Activated CD4-positive, alpha-beta T cell treated with anti-CD3 and anti-CD28 coated beads, Interleukin-2, amount 50 U/mL, for 4 hours (primary cell): ENCODE data around the gene FHAD1.
"Not testable (repeated sequence)": the region's sequence is repeated elsewhere in the genome, so short reads cannot be mapped to it uniquely, and the experiment has no call there.

ENCODE experiments used
- DNase-seq, 2 experiments: peaks; one replicate each; pipeline ENCODE4 v3.0.0-alpha.2; 2020

FHAD1 gene

GRCh38 chr1:15425521-15425920 is 178.5 kb downstream of the FHAD1 start:
- DNase-seq = no peak

DNA sequence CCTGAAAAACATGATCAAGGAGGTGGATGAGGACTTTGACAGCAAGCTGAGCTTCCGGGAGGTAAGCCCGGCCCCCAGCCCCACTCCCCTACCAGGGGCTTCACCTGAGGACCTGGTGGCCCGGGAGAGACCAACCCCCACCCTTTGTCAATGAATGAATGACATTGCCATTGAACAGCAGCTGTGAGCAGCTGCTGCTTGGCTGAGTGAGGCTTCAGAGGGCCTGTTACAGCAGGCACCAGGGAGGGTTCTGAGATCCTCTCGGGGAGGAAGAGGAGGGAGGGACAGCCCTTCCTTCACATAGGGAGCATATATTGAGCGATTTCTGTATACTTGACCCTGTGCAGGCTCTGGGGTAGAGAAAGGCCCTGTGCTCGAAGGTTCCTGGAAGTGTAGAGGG is 178.9 kb downstream of the FHAD1 start:
- no peak for DNase-seq

- no peak for DNase-seq
Observed at GRCh38 chr1:15426492-15427279, 179.7 kb downstream of the FHAD1 start.

DNA sequence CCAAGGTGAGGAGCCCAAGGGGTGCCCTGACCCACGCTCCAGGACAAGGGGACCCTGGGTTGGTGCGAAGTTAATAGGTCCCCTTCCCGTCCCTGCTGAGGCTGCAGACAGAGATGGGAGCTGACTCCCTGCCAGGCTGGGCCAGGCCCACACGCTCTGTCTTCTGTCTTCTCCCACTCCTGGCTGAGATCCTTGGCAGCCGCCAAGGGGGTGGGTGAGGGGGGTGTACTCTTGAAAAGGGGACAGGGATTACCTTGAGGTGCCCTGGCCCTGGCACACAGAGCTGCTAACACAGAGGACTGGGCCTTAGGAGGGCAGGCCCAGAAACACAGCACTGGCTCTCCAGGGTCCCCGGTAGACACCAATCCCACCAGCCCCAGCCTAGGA is 180.2 kb downstream of the FHAD1 start:
- DNase-seq = no peak

DNA sequence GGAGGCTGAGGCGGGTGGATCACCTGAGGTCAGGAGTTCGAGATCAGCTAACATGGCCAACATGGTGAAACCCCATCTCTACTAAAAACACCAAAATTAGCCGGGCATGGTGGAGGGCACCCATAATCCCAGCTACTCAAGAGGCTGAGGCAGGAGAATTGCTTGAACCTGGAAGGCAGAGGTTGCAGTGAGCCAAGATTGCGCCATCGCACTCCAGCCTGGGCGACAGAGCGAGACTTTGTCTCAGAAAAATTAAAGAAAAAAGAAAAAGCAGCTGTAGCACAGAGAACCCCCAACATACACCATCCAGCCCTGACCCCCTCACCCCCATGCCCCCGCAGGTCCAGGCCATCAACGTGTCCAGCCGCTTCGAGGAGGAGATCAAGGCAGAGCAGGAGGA is 181.2 kb downstream of the FHAD1 start:
- not testable (repeated sequence) for DNase-seq

DNA sequence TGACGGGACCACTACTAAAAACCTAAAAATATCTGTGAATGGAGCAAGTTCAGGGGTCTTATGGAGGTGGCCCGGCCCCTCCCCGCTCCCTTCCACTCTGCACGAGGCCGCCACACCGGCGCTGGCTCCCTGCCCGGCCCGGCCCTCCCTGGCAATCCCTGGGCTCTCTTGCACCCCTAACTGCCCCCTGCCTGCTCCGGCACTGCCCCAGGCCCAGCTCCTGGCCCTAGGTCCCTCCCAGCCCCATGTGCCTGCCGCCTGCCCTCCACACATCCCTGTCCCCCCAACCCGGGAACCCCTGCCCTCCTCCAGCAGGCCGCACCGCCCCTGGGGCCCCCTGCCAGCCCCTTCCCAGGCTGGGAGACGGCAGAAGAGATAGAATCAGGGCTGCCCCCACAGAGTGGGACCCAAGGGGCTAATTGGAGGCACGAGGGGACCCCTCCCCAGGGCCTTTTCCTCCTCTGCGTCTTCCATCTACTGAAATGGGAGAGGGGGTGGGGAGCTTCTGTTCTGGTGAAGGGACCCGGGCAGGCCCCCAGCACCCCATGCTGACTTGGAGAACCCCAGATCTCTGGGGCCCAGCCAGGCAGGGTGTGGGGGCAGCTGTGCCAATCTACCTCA is 181.9 kb downstream of the FHAD1 start:
- DNase-seq = no peak

- no peak for DNase-seq
Observed at GRCh38 chr1:15429701-15430149, 182.7 kb downstream of the FHAD1 start.

- peak; percentile 70 to 78 for DNase-seq
Observed at GRCh38 chr1:15430787-15431570, 184.0 kb downstream of the FHAD1 start.

DNA sequence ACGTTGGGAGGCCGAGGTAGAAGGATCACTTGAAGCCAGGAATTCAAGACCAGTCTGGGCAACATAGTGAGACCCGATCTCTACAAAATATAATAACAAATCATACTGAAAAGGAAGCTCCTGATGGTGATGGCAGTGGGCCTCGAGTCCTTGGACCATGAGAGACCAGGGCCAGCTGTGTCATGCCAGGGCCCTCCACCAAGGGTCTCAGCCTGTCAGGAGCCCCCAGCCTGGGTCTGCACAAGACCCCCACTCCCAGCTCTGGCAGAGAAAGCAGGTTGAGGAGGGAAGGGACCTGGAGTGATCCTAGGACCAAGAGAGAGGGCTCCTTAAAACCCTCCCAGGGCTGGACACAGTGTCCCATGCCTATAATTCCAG is 184.5 kb downstream of the FHAD1 start:
- no peak for DNase-seq

GRCh38 chr1:15432324-15432723 is 185.3 kb downstream of the FHAD1 start:
- no peak for DNase-seq

DNA sequence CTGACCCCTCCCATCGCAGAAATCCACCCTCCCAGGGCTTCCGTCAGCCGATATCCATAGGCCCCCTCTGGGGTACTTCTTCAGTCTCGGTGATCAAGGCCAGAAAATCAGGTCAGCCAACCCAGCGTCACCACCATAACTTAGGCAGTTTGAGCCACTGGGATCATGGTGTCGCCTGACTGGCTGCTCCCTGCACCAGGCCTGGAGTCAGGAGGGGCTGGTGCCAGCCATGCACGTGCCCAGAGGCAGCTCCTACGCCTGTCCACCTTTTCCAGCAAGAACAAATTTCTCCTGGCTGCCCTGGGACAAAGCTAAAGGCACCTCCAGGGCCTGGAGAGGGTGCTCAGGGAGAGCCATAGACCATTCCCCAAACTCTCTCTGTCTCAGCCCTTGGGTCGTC is 186.4 kb downstream of the FHAD1 start:
- no peak for DNase-seq

DNA sequence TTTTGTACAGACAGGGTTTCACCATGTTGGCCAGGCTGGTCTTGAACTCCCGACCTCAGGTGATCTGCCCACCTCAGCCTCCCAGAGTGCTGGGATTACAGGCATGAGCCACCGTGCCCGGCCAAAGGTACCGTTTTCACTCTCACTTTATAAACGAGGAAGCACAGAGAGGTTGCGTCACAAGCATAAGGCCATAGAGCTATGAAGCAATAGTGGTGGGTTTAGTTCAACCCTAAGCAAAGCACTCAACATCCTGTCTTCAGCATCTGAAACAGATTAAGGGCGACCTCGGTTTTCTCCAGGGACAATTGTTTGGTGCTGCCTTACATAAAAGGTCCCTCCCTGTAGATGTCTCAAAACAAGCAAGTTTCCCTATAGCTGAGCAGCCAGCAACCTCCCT is 187.7 kb downstream of the FHAD1 start:
- DNase-seq = not testable (repeated sequence)

- DNase-seq = no peak
Observed at GRCh38 chr1:15435239-15436077, 188.4 kb downstream of the FHAD1 start.

DNA sequence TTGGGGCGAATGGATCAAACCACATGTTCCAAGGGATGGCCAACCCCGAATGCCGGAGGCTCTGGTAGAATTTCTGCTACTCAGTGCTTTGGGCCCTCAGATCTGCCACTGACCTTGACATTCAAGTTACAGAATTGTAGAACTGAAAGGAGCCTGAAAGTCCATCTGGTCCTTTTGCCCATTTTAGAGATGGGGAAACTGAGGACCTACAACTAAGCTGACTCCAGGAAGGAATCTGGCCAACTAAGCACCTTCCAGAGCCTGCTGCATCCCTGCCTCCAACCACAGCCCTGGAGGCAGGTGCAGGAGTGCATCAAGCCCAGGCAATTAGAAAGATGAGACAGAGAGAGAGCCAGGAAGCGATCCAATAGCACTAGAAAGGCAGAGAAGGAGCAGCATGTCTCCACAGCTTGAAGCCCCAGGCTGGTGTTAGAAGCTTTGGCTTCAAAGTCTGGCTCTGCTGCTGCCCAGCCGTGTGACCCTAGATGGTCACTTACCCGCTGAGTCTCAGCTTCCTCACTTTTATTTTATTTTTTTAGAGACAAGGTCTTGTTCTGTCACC is 189.9 kb downstream of the FHAD1 start:
- no peak for DNase-seq

DNA sequence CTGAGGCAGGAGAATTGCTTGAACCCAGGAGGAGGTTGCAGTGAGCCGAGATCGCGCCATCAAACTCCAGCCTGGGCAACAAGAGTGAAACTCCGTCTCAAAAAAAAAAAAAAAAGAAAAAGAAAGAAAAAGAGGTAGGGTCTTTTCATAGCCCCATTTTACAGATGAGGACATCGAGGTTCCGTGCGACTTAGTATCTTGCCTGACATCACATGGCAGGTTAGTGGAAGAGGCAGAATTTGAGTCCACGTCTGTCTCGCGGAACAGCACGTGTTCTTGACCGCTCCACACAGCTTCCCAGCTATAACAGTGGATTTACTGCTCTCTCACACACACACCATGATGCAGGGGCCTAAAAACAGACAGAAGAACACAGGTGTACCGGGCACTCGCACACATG is 192.3 kb downstream of the FHAD1 start:
- DNase-seq = no peak

GRCh38 chr1:15440357-15440756 is 193.3 kb downstream of the FHAD1 start:
- DNase-seq = no peak

DNA sequence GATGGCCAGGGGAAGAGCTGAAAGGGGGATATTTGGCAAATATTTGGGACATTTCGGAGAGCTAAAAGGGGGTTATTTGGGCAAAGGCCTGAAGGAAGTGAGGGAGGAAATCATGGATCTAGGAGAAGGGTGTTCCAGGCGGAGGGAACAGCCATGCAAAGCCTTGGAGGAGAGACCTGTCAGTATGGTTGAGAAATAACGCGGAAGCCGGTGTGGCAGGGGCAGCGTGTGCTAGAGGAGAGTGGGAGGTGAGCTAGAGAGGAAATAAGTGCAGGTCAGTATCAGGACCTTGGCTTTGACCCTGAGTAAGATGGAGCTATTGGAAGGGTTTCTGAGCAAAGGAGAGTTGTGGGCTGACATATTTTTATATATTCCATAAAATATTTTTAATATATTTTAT is 194.2 kb downstream of the FHAD1 start:
- no peak for DNase-seq

DNA sequence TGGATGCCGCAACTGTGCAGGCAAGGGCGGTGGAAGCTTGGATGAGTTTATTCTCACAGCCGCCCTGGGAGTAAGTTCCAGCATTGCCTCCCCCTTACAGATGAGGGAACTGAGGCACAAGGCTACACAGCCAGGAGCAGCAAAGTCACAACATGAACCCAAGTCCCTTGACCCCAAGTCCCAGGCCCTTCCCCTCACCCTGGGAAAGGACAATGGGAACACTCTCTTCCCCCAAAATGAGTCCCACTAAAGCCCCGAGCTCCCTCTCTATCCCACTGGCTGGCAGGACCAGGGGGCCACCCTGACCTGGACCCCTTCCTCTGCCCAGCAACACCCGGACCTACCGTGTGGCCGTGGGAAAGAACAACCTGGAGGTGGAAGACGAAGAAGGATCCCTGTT is 195.1 kb downstream of the FHAD1 start:
- DNase-seq = no peak

DNA sequence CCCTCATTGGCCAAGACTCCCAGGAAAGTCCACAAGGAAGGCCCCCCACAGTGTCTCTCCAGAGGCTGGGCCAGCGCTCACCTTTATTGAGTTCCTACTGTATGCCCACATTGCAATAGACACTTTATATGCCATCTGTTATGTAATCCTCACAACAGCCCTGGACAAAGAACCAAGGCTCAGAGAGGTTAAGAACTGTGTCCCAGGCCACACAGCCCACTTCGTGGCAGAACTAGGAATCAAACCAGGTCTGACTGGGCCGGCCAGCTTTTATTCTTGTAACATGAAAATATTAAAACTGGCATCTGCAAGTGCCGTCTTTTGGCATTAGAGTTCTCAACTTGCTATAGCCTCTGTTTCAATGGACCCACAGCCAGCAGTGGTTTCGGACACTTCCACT is 195.7 kb downstream of the FHAD1 start:
- no peak for DNase-seq

- DNase-seq = no peak
Observed at GRCh38 chr1:15443281-15443680, 196.3 kb downstream of the FHAD1 start.

- no peak for DNase-seq
Observed at GRCh38 chr1:15444468-15445389, 197.7 kb downstream of the FHAD1 start.
